NCI-H1417 (cell line): ENCODE measurements around the gene TNRC6A.
A peak's percentile ranks its signal among the peaks of the same experiment; 100 is the strongest.
"Not testable (repeated sequence)": the region's sequence is repeated elsewhere in the genome, so short reads cannot be mapped to it uniquely, and the experiment has no call there.

Source experiments
- DNase-seq, 3 experiments: peaks; one replicate each; lab custom pipeline; 2025; lab: John Stamatoyannopoulos, UW

TNRC6A gene

DNA sequence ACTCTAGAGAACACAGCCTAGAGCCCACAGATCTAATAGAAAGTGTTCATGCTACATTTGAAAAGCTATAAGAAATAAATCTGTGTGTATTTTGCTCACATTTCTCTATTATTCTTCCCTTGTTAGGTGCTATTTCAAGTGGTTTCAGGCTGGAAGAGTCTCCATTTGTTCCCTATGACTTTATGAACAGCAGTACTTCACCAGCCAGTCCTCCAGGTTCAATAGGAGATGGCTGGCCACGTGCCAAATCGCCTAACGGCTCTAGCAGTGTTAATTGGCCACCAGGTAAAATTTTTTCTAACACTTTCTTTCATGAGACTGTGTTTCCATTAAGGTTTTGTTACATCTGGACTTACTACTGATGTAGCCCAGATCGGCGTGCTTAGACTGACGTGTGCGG is 85.6 kb downstream of the TNRC6A start:
- peak in 2 of 3 experiments; percentile 2 to 42 for DNase-seq

DNA sequence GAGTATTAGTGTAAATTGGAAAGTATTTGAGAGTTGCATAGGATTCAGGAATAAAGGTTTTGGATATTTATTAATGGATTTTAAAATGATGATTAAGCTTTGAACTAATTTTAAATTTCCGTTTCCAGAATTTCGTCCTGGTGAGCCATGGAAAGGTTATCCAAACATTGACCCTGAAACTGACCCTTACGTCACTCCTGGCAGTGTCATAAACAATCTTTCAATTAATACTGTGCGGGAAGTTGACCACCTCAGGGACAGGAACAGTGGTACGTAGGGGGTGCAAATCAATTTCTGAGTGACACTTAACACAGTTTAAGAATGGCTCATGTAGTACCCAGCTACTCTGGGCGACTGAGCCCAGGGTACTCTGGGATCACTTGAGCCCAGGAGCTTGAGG is 87.2 kb downstream of the TNRC6A start:
- no peak for DNase-seq

DNA sequence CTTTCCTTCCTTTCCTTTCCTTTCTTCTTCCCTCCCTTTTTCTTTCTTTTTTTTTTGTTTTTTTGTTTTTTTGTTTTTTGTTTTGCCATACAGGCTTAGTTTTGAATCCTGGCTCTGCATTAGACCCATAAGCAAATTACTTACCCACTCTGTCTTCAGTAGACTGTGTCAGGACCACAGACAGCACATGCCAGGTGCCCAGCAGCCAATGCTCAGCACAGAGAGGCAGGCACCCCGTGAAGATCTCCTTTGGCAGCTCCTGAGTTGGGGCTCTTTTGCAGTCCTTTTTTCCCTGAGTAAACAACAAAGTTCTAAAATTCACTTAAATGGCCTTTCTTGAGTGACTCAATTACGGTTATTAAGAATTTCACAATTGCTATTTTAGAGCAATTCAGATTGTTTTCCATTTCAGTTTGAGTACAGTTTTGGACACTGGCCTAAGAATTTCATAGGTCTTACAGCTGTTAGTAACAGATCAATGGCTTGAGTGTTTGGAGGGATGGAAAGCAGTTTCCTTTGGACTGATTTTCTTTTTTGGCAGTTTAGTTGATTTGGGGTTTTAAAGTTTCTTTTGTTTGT is 90.1 kb downstream of the TNRC6A start:
- DNase-seq = no peak

DNA sequence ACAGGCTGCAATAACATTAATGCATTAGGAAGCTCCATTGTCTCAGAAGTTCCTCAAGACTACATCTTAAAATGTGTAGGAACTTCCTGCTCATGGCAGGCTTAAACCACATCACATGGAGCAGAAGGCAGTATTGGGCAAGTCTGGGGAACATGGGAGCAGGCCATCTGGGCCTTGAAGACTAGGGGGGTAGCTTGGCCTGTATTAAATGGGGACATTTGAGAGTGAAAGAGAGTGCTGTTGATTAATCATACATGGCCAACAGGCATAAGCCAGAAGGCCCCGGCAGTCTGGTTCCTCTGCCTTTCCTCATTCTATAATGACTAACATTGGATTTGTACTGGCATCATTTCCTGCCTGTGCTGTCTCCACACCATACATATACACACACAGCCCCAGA is 91.1 kb downstream of the TNRC6A start:
- no peak for DNase-seq

DNA sequence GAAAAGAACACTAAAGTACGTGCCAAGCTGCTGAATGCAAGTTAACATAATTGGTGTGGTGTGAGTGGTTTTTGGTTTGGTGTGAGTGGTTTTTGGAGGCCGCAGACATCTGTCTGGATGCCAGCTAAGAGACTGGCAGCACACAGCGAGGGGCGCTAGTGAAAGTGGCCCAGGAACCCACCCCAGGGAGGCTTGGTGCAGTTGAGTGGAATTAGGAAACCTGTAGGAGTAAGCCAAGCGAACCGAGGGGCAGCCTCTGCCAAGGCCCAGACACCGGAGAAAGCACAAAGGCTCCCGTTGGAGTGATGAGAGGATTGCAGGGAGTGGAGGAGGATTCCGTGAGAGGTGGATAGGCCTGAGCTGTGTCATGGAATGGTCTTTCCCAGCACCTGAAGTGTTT is 91.7 kb downstream of the TNRC6A start:
- no peak for DNase-seq

DNA sequence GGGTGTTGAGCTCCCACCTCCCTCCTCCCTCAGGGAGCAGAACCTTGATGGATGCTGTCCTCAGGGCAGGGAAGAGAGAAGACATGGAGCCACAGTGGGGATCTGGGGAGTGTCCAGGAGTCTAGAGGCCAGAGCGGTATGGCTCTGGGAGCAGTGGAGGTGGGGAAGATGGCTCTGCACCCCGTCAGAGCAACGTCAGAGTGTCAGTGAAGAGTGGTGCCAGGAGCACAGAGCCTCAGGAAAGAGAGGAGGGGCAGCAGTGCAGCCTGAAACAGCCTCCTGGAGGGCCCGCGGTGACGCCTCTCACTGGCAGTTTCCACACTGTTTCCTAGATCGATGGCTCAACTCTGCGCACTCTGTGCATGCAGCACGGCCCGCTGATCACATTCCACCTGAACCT is 93.1 kb downstream of the TNRC6A start:
- no peak for DNase-seq

DNA sequence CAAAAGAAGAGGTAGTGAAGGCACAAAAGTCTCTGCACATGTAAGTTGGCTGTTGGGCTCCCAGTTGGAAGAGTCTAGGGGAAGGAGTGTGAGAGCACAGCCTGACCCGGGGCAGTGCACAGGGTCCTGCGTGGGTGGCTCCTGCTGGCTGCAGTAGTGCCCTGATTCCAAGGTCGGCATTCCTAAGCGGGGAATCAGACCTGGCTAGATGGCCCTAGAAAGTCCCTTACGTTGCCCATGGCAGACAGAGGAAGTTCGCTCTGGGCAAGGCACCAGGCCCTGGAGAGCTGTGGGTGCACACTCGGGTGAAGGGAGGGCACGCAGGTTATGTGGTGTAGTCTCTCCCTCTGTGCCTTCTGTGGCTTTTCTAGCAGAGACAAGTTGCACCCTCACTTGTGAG is 93.5 kb downstream of the TNRC6A start:
- DNase-seq = no peak

DNA sequence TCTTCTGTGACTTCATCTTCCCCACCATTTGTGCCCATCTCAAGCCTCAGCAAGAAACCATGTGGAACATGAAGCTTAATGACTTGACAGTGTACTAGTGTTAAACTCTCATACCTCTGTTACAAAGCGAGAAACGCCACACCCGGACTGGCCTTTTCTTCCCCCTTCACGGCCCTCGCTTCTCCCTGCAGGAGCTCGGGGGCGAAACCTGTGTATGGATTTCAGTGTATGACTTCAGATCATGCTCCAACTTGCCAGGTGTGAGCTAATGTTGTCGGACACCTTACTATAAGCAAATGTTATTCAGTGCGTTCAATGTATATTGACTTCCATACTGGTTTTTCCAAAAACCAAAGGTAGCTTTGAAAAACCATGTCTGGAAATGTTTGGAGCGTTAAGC is 96.2 kb downstream of the TNRC6A start:
- peak in 1 of 3 experiments; percentile 3 for DNase-seq

DNA sequence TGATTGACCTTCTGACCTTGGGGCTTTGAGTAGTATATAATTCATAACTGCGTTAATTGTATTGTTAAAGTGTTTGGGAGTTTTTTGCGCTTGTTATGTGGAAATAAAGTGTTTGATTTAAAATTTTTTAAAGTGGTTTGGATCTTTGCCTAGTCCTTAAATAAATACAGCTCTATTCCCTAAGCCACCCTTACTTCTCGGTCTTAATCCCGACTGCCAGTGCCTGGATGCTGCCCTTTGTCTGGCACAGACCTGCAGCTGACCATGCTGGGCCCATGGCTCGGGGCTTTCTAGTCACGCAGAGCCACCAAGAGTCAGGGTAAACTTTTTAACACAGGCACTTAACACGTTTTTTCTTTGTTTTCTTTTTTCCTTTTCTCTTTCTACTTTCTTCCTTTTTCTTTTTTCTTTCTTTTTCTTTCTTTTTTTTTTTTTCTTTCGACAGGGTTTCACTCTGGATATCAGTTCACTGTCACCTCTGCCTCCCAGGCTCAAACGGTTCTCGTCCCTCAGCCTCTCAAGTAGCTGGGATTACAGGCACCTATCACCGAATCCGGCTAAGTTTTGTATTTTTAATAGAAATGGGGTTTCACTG is 96.7 kb downstream of the TNRC6A start:
- DNase-seq = no peak

DNA sequence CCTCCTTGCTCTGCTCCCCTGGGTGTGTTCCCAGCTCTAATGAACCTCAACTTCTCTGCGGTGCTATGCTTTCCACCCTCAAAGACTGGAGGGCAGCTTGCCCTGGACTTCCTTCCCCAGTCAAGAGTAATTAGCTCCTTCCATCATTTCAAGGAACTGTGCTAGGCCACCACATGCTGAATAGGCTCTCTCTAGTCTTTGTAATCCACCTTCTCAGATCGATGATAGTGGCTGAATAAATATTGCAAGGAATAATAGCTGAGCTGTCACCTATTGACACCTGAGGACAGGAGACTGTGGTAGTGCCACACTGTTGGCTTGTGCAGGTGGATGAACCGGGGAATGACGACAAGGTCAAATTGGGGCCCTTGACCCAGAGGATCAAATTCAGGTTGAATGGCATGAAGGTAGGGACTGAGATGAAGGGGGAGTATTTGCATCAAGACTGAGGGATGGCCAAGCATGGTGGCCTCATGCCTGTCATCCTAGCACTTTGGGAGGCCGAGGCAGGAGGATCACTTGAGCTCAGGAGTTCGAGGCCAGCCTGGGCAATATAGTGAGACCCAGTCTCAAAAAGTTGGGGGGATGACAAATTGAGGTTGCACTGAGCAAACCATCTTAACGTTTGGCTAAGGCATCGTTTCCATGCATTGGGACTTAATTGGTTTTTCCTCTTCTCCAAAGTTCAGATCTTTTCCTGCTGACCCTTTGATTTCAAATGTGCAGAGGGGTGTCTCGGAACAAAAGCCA is 97.5 kb downstream of the TNRC6A start:
- no peak for DNase-seq

DNA sequence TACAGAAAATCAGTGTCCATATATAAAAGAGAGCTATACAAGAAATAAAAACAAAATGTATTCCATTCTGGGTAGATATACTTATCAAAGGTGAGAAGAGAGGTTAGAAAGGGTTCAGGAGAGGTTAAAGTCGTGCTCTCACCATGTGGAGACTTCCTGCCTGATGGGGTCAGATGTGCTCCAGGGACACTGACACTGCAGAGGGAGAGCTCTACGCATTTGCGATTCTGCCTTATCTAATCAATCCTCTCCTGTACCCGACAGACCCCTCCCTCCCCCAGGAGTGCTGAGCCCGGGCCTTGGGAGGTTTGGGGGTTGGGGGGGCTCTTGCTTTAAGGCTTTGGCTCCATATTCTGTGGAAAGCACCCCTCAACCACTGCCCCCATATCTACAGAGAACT is 99.7 kb downstream of the TNRC6A start:
- DNase-seq = no peak

DNA sequence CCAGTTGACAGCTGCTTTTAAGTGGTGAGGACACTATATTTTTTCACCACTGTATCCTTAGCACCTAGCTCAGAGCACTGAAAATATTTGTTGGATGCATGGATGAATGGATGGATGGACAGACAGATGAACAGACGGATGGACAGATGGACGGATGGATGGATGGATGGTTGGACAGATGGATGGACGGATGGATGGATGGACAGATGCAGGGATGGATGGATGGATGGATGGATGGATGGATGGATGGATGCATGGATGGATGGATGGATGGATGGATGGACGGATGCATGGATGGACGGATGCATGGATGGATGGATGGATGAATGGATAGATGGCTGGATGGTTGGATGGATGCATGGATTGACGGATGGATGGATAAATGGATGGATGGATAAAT is 103.9 kb downstream of the TNRC6A start:
- no peak for DNase-seq

DNA sequence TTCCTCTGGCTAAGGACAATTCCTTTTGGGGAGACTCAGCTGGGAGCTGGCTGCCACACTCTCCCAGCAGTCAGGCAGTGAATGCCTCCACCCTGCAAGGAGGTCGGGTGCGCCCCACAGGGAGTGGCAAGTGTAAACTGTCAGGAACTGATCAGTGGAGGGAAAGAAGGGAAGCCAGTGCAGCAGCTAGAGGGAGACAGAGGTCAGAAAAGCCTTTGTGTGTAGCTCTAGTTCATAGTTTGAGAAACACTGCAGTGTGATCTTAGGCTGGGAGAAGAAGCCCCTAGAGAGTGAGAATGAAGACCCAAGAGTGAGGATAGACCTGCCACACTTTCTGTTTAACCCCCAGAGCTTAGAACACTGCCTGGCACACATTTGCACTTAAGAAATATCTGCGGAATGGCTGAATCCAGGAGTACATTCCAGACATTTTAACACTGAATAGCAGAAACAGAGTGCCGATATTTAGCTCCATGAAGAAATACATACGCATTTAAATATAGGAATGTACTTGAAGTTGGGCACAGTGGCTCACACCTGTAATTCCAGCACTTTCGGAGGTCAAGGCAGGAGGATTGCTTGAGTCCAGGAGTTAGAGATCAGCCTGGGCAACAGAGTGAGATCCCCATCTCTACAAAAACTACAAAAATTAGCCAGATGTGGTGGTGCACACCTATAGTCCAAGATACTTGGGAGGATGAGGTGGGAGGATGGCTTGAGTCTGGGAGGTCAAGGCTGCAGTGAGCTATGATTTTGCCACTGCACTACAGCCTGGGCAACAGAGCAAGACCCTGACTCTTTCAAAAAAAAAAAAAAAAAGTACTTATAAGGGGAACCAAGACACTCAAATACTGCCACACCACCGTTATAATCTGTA is 105.2 kb downstream of the TNRC6A start:
- DNase-seq = peak in 1 of 3 experiments; percentile 18

DNA sequence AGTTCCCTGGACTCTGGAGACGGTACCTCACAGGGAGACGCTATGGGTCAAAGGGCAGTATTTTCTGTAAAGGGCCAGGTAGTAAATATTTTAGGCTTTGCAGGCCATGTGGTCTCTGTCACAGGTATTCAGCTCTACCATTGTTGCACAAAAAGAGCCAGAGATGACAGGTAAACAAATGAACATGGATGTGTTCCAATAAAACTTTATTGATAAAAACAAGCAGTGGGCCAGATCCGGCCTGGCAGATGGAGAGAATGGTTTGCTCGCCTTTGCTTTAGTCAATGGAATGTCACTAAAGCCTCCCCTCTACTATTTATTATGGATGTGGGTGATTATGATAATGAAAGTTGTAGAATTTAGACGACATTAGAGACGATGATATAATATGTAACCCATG is 107.4 kb downstream of the TNRC6A start:
- DNase-seq = no peak

DNA sequence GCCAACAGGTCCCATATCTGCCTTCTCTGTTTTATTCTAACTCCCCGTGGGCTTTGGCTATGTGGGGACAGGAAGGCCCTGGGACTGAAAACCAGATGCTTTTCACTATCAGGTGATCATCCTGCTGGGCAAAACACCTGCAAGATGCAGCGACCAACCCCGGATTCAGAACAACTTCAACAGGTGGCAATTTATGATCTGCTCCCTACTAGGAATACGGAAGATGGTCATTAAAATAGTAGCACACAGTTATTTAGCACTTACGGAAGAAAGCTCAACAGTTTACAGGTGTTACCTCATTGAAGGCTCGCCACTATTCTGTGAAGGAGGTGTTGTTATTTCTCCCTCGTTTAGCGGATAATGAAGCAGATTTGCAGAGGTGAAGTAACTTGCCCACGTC is 108.5 kb downstream of the TNRC6A start:
- DNase-seq = peak in 1 of 3 experiments; percentile 15

DNA sequence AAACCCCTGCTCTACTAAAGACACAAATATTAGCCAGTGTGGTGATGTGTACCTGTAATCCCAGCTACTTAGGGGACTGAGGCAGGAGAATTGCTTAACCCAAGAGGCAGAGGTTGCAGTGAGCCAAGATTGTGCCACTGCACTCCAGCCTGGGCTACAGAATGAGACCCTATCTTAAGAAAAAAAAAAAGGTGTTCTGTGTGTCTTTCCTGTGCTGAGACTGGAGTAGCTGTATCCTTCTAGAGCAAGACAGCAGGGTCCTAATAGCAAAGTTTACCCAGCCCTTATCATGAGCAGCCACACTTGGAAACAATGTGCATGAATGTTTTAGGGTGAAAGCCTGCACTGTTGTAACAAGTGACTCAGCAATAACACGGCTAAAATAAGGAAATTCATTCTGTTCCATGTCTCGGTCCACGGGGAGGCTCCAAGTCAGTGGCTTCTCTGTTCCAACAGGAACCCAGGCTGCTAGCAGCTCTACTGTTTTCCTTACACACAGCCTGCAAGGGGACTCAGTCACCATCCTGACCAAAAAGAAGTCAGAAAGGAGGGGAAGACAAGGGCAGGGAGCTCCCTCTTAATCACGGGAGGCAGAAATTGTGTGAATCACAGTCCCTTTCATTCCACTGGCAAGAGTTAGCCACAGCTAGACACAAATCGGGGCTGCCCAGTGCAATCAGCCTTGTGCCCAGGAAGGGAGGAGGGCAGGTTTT is 109.3 kb downstream of the TNRC6A start:
- no peak for DNase-seq

DNA sequence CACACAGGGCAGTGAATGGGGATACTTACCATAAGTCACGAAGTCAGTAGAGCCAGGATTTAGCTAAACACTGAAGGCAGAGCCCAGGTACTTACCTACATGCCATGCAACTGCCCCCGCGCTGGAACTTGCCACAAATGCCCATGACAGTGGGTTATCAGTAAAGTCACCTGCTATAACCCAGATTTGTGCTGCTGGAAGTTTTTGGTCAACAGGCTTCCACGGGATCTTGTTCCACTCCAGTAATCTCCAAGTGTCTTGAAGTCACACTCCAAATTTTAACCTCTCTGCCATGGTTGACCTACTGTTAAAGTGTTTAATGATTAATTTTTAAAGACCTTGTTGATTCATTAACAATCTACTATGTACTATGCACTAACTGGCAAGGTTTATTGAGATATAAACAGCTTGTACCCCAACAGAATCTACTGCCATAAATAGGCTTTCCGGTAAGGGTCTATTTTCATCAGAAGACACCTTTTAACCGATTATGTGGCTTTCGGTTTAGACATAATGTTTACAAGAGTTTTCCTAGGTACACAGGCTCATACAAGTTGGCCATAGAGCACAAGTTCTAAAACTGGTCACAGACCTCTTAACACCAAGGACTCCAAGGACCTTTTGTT is 110.0 kb downstream of the TNRC6A start:
- no peak for DNase-seq

DNA sequence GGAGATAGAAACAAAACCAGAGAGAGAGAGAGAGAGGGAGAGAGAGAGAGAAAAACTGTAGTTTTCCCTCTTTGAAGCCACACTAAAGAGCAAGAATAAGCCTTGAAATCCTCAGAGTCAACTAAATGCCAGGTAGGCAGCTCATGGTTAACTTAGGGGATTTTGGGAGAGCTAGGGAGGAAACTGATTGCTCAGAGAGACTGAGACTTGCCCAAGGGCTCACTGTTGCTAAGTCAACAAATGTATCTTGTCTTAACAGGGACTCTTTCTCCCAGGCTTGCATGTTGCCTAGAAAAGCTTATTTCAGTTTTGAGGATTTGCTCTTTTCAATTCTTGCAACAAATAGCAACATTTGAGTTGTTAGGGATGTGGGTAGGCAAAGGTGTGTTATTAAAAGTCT is 111.8 kb downstream of the TNRC6A start:
- DNase-seq = no peak

DNA sequence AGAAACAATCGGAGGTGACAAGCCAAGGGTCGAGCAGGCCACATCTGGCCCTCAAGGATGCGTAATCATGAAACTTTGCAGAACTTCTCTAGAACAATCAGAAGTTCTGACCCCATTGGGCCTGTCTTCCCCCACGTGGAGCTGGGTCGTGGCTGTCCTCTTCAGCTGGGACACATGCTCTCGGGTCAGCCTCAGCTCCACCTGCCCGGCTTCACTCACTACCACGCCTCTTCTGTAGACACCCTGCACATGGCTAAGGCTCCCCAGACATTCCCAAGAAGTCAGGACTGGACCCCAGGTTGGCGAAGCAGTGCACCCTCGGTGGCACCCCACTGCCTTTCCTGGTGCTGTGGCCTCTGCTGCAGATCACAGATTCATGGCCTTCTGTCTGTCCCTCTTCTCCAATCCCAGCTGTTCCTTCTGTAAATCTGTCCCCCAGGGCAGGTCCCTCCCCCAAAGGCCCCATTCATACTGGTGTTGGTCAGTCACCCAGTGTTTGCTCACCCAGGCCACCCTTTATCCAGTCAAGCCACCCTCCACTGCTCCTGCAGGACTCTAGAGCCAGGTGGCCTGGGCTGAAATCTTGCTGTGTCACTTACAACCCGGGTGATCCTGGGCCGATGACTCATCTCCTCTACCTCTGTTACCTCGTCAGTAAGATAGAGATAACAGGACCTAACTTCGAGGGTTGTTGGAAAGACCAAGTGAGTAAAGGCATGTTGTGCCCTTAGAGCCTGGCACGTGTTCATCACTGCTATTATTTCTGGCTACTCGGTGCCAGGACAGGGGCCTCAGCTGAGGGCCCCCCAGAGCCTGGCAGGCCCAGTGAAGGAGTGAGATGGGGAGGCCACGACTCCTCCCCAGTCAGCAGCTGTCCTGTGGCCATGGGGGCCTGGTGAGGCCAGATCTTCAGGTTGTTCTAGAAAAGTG is 114.9 kb downstream of the TNRC6A start:
- no peak for DNase-seq

DNA sequence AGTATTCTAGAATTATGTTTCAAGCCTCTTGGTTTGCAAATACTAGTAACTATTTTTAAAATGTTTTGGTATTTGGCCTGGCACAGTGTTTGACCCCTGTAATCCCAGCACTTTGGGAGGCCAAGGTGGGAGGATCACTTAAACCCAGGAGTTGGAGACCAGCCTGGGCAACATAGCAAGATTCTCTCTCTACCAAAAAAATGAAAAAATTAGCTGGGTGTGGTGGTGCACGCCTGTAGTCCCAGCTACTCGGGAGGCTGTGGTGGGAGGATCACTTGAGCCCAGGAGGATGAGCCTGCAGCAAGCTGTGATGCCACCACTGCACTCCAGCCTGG is 115.5 kb downstream of the TNRC6A start:
- DNase-seq = not testable (repeated sequence)
